Left colon (tissue), 2 donors: ENCODE data around the gene RAB17. TPM values are rescaled to one million over a fixed set of nuclear protein-coding genes. Genes with fewer than 3 reads are reported as not detected.
A peak's percentile ranks its signal among the peaks of the same experiment; 100 is the strongest.

Experiments used
- ATAC-seq: fragments of 200-7000 bp; cut with Tn5 transposase; one replicate; pipeline ENCODE4 v1.9.1; 2020; ENCODE audit warnings: mild to moderate bottlenecking, moderate library complexity
- DNase-seq, 2 donors: peaks; one replicate each; pipeline ENCODE4 v3.0.0-alpha.2; 2020
- intact Hi-C, 2 donors: fragments of 100-400 bp; cut with DNase I in 1 of 2; cut with micrococcal nuclease in 1 of 2; formaldehyde crosslinking; loops; one replicate each; pipeline versions ENCODE4 v1.11.2 to v1.14.0; 2022; cut with DNase I, micrococcal nuclease
- long read RNA-seq: library from polyadenylated mRNA; unstranded; transcript quantifications from one replicate; pipeline ENCODE4 v2.0.0, GENCODE V29; 2021
- total RNA-seq, 2 donors: library from RNA; stranded (reverse); fragmentation: NEBNext Ultra II Directional; extraction: Animal tissue kit (Norgen Biotek cat#: 25700); gene quantifications; one replicate each; pipeline ENCODE4 v1.2.1, GENCODE V29; 2021
- donor health status: DM: no; HTN: no; CAD: no.
- donor health status: DM: yes; HTN: yes; CAD: no.

The RAB17 gene
- total RNA-seq, result 10 to 100 TPM; 51.3 to 59.2 TPM
- long read RNA-seq, transcript RAB17-209 (2 exons, 937 nt), result minor isoform, 6 of 96 reads
- long read RNA-seq, transcript RAB17-201 (6 exons, 1,966 nt), result major isoform, 48 of 96 reads
- long read RNA-seq, partial matches to known transcripts, result 3 of 96 reads
- long read RNA-seq, other reads (novel, unspliced or antisense), result 35 of 96 reads

- intact Hi-C loops, result loop anchor here in 1 of 2 donors (10.0 kb wide), 1 partner anchor 154 kb away; no protein-coding TSS in a partner anchor
- peak; percentile 90 for ATAC-seq
- DNase-seq, result peak; percentile 79 to 91
Measured at GRCh38 chr2:237590272-237591140, at the start of gene RAB17. TSS of gene RAB17 (minus strand) at chr2:237590734. CDS start at chr2:237586154, 4,580 bp downstream.

DNA sequence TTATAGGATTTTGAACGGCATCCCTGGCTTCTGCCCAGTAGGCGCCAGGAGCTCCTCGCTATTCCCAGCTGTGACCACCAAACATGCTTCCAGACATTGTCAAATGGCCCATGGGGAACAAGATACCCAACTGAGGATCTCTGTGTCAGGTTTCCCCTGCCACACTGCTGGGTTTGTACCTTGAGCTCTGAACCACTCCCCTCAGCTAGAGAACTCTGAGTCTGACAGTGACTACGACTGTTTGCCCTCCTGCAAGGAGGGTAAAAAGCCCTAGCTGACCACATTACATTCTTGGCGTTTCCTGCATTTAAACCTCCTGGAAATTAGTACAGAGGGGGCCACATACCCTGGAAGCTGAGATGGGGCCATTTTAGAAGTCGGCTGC is 49.3 kb upstream of the RAB17 start:
- intact Hi-C loops, result no loop called here
- ATAC-seq, result no peak
- no peak for DNase-seq

- ATAC-seq, result no peak
- intact Hi-C loops, result no loop called here
- DNase-seq, result no peak
Measured at GRCh38 chr2:237639052-237639835, 48.7 kb upstream of the RAB17 start.

GRCh38 chr2:237638176-237638575 is 47.6 kb upstream of the RAB17 start:
- ATAC-seq (no peak), DNase-seq (no peak)
- intact Hi-C loops, result no loop called here

DNA sequence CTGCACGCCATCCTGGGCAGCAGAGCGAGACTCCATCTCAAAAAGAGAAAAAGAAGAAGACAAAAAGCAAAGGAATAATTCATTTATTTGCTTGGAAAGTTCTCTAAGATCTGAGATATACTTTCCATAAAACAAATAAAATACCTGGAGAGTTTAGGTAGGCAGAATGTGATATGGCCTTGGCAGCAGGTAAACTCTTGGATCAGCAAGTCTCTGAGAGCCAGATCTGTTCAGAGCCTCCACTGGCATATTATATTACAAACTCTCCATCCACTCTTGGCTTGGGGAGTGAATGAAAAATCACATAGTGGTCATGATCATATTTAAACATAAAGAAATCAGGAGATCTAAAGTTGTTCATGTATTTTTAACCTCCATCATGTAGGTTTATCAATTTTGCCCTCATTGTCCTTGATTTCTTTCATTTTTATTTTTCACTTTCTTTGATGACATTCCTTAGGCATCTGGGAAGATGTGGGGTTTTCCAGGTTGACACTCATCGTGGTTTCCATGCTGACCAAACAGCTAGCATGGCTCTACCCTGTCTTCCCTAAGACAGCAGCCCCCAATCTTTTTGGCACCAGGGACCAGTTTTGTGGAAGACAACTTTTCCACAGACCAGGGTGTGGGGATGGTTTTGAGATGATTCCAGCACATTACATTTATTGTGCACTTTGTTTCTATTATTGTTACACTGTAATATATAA is 47.0 kb upstream of the RAB17 start:
- no peak for DNase-seq
- intact Hi-C loops, result no loop called here
- ATAC-seq, result no peak

DNA sequence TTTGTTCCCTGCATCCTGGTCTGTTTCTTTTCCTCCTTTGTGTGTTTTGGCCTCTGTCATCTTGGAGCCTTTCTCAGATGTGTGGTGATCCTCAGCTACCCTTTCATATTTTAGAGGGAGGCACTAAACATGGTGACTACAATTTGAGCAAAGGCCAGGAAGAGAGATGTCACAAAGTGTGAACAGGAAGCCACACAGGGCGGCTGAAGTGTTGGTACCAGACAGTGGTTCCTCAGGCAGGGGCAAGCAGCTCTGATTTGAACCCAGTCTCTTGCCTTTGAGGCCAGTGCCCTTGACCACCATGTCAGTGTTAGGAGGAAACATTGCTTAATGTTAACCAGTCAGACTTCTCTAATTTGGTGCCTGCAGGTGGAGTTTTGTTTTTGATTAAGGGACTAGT is 46.0 kb upstream of the RAB17 start:
- ATAC-seq (no peak), DNase-seq (no peak)
- intact Hi-C loops, result no loop called here

DNA sequence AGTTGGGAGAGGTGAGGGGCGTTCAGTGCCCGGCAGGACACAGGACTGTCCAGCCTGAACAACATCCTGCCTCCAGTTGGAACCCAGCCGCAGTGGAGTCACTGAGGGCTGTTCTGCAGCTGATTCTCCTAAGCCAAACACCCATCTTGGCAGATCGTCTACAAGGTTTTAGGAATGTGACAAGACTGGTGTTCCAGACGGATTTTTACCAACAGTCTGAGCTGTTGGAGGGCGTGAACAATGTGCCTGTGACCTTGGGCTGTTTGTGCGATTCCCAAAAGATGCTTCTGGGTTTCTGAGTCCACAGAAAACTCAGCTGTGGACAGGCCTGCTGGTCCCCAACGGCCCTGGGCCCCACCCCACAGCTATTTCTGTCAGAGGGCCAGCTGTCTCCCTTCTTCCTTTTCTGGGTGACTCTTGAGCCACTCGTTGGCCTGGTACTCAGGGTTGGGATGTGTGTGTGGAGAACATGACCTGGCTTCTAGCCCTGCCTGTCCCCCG is 42.6 kb upstream of the RAB17 start:
- intact Hi-C loops, result no loop called here

GRCh38 chr2:237631801-237632585 is 41.5 kb upstream of the RAB17 start:
- intact Hi-C loops, result no loop called here
- DNase-seq (no peak), ATAC-seq (no peak)

More for the DNA sequence above, 42.6 kb upstream of the RAB17 start:
- DNase-seq (no peak), ATAC-seq (no peak)

GRCh38 chr2:237631007-237631785 is 40.7 kb upstream of the RAB17 start:
- intact Hi-C loops, result no loop called here
- DNase-seq (no peak), ATAC-seq (no peak)

- intact Hi-C loops, result no loop called here
- DNase-seq (no peak), ATAC-seq (no peak)
Measured at GRCh38 chr2:237630216-237631000, 39.9 kb upstream of the RAB17 start.

GRCh38 chr2:237629739-237630138 is 39.2 kb upstream of the RAB17 start:
- intact Hi-C loops, result no loop called here
- no peak for ATAC-seq
- no peak for DNase-seq

GRCh38 chr2:237629188-237629534 is 38.6 kb upstream of the RAB17 start:
- no peak for ATAC-seq
- intact Hi-C loops, result no loop called here
- no peak for DNase-seq

DNA sequence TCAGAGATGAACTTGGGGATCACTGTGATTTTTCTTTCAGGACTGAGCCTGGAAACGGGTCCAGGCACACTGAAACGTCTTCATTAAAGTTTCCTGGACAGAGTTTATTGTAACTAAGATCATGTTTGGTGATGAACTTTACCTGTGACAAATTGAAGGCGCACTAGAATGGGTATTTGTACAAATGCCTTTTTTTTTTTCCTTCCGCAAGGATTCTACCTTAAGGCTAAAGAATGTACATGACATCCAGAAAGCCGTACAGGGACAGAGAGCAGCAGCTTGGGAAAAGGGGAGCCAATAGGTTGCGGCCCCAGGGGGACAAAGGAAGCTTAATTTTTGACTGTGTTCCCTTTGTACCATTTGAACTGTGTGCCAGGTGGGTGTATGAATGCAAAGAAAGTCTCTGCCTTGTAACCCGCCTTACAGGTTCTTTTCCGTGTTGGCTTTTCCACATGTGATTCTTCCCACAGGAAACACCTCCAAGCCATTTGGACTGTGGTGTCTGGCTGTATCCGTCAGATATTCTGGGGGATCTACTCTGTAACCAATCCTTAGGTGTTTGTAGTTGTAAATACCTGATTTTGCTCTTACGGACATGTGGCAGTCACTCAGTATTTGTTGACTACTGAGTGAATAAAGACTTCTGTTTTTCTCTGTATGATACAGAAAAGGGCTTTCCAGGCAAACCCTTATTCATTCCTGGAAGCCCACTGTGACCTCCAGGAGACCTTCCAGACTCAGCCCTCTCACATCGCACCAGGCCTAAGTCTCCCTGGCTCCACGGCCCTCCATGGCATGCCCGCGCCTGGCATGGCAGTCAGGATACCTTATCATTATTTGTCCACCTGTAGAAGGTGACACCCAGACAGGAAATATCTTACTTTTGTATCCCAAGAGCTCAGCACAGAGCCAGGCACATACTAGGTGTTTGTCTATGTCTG is 38.0 kb upstream of the RAB17 start:
- DNase-seq (no peak), ATAC-seq (no peak)
- intact Hi-C loops, result no loop called here

GRCh38 chr2:237627441-237628246 is 37.1 kb upstream of the RAB17 start, which contains the start of gene LRRFIP1:
TSS of gene LRRFIP1 (plus strand) at chr2:237627587. CDS start at chr2:237627645, 58 bp downstream.
- intact Hi-C loops, result no loop called here
- ATAC-seq (peak; percentile 75), DNase-seq (peak in 1 of 2 donors; percentile 35)
